Kidney capillary endothelial cell (primary cell): ENCODE results near the gene SRPK2.
"Not testable (repeated sequence)": the region's sequence is repeated elsewhere in the genome, so short reads cannot be mapped to it uniquely, and the experiment has no call there.

Source experiments
- DNase-seq: peaks from one replicate; pipeline ENCODE4 v3.0.0-alpha.2; 2018; ENCODE audit warnings: low spot score

The SRPK2 gene

GRCh38 chr7:105376908-105377533, 11.7 kb downstream of the SRPK2 start:
- DNase-seq: no peak

DNA sequence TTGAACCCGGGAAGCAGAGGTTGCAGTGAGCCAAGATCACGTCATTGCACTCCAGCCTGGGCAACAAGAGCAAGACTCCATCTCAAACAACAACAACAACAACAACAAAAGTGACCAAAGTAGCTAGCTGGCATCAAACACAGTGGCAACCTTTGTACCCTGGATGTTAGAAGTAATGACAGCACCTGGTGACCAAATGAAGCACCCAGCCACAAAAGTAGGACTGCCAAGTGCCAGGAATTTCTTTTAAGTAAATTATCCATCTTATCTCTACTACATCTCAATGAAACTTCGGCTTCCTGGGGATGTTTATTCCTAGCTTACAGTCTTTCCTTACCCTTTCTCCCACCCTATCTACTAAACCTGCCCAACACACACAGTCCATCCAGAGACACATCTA, 18.8 kb downstream of the SRPK2 start:
- DNase-seq: no peak

DNA sequence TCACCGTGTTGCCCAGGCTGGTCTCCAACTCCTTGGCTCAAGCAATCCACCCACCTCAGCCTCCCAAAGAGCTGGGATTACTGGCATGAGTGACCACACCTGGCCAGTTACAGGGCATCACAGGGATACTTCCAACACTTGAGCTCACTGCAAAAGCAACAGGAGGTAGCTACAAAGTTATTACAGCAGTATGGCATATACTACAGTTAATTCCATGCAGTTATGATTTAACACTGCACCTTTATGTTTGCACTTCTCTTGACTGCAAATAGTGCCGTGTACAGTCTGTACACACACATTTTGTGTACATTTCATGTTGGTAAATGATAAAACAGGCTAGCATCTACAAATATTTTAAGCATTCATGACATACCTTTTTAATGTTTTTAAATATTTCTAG, 21.3 kb downstream of the SRPK2 start:
- DNase-seq: no peak

GRCh38 chr7:105365541-105366534, 22.9 kb downstream of the SRPK2 start:
- DNase-seq: no peak

DNA sequence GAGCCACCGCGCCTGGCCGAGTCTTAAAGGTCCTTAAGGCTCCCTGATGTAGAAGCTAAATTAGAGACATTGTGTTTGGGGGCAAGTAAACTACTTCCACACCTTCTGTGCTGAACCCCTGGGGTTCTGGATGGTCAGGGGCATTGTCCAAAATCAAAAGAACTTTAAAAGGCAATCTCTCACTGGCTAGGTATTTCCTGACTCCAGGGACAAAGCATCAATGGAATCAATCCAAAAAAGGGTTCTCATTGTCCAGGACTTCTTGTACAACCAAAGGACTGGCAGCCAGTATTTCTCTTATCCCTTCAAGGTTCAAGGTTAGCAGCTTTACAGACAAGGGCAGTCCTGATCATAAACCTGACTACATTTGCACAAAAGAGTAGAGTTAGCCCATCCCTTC, 24.0 kb downstream of the SRPK2 start:
- no peak for DNase-seq

- not testable (repeated sequence) for DNase-seq
Observed at GRCh38 chr7:105363657-105364056, 25.1 kb downstream of the SRPK2 start.

DNA sequence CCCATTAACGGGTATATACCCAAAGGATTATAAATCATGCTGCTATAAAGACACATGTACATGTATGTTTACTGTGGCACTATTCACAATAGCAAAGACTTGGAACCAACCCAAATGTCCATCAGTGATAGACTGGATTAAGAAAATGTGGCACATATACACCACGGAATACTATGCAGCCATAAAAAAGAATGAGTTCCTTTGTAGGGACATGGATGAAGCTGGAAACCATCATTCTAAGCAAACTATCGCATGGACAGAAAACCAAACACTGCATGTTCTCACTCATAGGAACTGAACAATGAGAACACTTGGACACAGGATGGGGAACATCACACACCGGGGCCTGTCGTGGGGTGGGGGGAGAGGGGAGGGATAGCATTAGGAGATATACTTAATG, 26.0 kb downstream of the SRPK2 start:
- DNase-seq: not testable (repeated sequence)

GRCh38 chr7:105361995-105362394, 26.7 kb downstream of the SRPK2 start:
- DNase-seq: not testable (repeated sequence)

GRCh38 chr7:105360149-105360548, 28.6 kb downstream of the SRPK2 start:
- DNase-seq: not testable (repeated sequence)

DNA sequence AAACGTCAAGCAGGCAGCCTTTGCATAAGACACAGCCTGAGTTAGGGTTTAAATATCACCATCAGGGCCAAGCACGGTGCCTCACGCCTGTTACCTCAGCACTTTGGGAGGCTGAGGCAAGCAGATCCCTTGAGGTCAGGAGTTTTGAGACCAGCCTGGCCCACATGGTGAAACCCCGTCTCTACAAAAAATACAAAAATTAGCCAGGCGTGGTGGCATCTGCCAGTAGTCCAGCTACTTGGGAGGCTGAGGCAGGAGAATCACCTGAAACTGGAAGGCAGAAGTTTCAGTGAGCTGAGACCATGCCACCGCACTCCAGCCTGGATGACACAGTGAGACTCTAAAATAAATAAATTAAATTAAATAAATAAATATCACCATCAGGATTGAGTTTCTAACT, 33.0 kb downstream of the SRPK2 start:
- no peak for DNase-seq

DNA sequence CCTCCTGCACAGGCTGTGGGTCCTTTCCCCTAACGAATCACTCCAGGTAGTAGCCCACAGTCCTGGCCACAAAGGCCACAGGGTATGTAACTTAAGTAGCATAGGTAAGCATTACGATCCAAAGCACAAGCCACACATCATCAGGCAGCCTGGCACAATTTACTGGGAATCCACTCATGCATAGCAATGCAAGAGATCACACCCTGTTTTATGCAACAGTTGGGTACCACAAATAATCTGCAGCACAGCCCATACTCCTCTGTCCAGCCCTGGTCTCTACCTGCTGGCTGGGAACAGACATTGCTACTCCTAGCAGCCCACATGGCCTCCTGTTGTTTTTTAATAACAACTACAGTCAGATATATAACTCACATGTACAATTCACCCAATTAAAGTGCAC, 34.3 kb downstream of the SRPK2 start:
- no peak for DNase-seq

GRCh38 chr7:105353752-105354328, 34.9 kb downstream of the SRPK2 start:
- no peak for DNase-seq

DNA sequence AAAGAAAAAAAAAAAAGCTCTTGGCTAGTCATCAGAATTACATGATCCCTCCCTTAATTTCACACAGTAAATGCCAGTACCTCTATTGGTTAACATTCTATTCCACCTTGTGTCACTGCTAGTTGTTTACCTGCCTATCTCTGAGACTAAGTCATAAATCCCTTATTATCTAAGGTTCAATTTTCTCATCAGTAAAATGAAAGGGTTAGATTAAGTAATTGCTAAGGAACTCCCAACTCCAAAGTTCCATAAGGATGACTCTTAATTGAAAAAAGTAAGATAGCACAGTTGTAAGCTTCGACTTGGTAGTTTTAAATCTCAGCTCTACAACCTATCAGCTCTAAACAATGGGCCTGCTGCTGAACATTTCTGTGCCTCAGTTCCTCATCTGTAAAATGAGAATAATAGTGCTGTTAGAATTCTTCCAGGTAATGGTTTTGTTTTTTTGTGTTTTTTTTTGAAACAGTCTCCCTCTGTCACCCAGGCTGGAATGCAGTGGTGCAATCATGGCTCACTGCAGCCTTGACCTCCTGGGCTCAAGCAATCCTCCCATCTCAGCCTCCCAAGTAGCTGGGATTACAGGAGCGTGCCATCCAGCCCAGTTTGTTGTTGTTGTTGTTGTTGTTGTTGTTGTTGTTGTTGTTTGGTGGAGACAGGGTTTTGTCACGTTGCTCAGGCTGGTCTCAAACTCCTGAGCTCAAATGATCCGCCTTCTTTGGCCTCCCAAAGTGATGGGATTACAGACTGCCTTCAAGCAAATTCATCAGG, 35.6 kb downstream of the SRPK2 start:
- no peak for DNase-seq

GRCh38 chr7:105352018-105352612, 36.6 kb downstream of the SRPK2 start:
- peak; percentile 9 for DNase-seq

GRCh38 chr7:105350906-105351305, 37.8 kb downstream of the SRPK2 start:
- DNase-seq: no peak

GRCh38 chr7:105348177-105348576, 40.5 kb downstream of the SRPK2 start:
- not testable (repeated sequence) for DNase-seq

DNA sequence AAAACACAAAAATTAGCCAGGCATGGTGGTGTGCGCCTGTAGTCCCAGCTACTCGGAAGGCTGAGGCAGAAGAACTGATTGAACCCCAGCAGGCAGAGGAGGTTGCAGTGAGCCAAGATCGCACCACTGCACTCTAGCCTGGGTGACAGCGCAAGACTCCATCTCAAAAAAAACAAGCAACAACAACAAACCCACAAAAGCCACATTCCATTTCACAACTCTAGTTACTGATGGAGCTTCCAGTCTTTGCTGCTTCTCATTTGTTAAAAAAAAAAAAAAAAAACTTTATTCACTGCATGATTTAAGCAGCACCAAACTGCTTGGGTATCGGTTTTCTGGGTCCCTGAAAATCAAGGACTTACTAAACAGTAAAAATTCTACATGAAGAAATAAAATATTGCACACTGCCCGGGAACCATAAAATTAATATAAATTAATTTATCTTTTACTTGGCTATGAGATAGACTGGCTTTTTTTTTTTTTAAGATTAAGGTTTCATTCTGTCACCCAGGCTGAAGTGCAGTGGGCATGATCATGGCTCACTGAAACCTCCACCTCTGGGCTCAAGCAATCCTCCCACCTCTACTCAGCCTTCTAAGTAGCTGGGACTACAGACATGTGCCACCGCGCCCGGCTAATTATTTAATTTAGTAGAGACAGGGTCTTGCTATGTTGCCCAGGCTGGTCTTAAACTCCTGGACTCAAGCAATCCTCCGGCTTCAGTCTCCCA, 42.0 kb downstream of the SRPK2 start:
- no peak for DNase-seq

DNA sequence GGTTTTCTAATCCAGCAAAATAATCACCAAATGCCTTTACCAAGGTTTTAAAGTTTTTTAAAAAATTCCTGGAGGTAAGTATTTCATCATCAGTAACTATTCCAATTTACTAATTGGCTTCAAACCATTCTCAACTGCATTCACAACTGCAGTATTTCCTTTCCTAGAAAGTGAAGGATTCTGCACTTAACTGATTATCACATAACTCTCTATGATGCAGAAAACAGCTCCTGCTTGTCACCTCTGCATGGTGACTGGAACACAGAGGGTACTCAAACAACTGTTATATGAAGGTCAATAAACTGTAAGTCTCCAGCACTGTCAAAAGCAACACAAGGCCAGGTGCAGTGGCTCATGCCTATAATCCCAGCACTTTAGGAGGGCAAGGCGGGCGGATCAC, 42.6 kb downstream of the SRPK2 start:
- DNase-seq: no peak

DNA sequence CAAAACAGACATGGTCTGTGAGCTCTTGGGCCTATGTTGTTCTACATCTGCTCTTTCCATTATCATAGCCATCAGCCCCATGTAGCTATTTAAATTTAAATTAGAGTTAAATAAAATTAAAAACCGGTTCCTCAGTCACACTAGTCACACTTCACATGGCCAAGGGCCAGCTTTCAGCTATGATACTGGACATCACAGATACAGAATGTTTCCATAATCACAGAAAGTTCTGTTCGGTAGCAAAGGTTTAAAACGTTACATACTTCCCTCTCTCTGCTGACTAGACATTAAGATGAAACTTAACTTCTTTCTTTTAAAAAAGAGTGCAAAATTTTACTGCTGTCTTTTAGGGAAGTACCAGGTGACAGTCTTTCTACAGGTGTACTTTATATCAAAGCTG, 43.0 kb downstream of the SRPK2 start:
- no peak for DNase-seq

- no peak for DNase-seq
Observed at GRCh38 chr7:105345003-105345402, 43.7 kb downstream of the SRPK2 start.
